GM15510 (cell line): Measurements from ENCODE around the gene KRTAP12-2.

Experiments used
- POLR2A ChIP-seq: IDR thresholded peaks from 3 replicates; pipeline ENCODE4 v1.6.1; 2011; ENCODE audit warnings: borderline replicate concordance; ENCODE audit not compliant: insufficient read length; ENCODE audit errors: extremely low read depth

KRTAP12-2 gene

DNA sequence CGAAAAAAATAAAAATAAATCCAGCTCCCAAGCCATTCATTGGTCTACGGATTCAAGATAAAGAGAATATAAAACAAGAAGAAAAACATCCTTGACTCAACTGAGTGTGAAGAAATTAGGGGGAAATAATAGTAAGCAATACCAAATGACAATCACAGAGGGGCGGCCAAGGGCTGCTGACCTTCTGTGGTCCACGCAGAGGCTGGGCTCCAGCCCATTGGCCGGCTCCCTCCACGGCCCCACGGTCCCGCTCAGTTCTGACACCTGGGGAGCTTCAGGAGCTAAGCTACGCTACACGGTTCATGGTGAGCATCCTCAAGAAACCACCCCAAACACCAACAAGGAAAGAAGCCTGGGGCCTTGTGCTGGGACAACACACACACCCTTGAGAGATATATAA, 29.8 kb upstream of the KRTAP12-2 start:
- no peak for TF ChIP-seq POLR2A

DNA sequence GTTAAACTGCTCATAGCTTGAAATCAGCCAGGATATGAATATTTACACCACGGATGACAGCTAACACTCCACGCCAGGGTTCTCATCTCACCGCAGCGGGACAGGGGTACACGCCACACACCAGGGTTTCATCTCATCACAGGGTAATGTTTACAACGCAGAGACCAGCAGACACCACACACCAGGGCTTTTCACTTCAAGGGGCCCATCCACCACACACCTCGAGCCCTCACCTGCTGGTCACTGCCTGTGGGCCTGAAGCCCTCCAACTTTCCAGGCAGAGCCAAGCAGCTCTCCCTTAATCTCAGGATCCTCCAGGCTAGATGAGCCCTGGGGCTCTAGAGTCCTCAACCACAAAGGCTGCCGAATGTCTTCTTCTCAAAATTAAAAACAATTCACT, 28.9 kb upstream of the KRTAP12-2 start:
- TF ChIP-seq POLR2A = no peak

DNA sequence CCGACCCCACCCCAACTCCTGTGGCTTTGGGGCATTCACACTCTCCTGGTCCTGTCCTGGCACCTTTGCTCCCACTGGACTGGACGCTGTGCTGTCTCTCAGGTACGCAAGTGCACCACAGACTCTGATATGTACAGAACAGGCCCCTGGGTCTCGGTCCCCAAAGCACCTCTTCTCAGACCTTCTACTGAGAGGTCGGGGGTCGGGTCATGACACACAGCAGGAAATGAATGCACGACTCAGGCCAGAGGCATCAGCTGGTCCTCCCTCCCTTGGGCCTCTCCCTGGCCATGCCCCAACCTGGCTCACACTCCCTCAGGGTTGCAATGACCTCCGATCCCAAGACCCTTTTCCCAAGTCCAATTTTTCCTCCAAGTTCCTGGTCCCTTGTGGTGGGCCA, 28.5 kb upstream of the KRTAP12-2 start:
- TF ChIP-seq POLR2A = no peak

DNA sequence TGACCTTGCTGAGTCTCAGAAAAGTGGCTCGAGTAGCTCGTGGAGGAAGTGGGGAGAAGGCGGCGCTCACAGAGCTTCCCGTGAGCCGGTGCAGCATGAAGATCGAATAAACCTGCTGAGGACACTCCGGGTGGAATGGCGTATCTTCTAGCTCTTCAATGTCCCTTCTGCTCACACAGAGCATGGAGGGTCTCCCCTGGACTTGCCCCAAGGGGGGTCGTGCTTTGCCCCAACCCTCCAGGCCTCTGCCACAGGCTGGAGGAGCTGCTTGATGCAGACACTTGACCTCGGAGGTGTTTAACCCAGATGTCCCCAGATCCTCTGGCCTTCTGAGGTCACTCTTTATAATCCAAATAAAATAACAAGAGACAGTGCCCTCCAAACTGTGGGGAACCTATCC, 28.0 kb upstream of the KRTAP12-2 start:
- TF ChIP-seq POLR2A = no peak

DNA sequence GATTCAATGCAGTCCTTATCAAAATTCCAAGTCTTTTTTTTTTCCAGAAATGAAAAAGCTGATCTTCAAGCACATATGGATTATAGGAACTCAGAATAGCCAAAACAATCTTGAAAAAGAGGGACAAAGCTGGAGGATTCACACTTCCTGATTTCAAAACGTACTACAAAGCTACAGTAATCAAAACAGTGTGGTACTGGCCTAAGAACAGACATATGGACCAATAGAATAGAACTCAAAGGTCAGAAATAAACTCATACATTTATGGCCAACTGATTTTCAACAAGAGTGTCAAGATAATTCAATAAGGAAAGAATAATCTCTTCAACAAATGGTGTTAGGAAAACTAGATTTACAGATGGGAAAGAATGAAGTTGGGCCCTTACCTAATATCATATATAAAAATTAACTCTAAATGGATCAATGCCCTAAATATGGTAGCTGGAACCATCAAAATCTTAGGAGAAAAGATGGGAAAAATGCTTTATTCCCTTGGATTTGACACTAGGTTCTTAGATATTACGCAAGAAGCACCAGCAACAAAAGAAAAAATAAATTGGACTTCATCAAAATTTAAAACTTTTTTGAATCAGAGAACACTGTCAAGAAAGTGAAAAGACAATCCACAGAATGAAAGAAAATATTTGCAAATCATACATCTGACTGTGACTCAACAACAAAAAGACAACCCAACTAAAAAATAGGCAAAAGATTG, 26.2 kb upstream of the KRTAP12-2 start:
- no peak for TF ChIP-seq POLR2A

DNA sequence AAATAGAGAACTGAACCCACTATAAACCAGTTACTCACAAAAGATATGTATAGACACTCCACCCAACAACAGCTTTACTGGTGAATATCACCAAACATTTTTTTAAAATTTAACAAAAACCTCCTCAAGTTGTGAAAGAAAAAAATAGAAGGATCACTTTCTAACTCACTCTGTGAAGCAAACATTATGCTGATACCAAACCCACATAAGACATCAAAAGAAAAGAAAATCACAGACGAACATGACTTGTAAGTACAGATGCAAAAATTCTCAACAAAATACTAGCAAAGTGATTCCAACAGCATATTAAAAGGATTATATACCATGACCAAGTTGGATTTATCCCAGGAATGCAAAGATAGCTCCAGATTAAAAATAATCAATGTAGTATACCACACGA, 25.0 kb upstream of the KRTAP12-2 start:
- TF ChIP-seq POLR2A = no peak

DNA sequence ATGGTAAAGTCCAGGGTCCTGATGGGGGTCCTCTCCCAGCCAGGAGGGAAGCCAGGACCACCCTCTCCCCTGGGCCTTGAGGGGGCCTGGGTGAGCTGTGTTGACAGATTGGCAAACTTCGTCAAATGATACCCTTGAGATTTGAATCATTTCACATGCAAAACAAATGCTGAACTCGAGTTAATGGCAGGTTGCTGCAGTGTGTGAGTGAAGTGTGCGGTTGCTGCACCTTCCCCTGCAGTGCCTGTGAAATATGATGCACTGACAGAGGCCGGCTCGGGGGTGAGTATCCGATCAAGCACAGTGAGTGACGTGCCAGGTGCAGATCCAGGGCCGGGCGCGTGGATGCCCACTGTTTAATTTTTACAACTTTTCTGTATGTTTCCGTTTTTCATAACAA, 20.9 kb upstream of the KRTAP12-2 start:
- TF ChIP-seq POLR2A = no peak

DNA sequence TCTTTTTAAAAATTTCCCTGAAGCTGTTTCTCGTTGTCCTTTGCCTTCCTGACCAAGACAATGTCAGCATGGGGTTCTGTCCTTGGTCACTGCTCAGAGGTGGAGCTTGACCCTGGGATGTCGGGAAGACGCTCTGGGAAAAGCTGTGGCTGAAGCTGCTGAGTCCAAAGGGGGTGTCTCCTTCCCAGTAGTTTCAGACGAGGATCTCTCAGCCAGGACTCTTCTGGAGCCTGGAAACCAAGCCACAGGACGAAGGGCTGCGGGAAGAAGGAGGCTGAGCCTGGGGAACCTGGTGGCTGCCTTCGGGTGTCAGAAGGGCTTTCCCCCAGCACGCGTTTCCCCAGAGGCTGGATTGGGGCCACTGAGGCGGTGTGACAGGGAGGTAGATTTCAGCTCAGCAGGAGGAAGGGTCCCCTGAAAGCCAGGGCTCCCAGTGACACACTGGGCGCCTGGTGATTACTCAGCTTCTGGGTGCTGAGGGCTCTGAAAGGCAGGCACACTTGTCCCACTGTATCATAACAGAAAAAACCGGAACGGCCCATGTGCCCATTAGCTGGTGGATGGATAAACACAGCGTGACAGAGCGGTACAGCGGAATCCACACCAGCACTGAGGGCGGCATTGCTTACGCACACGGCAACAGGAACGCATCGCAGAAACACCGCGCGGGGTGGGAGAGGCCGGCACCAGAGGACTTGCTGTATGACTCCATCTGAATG, 20.3 kb upstream of the KRTAP12-2 start:
- TF ChIP-seq POLR2A = no peak

DNA sequence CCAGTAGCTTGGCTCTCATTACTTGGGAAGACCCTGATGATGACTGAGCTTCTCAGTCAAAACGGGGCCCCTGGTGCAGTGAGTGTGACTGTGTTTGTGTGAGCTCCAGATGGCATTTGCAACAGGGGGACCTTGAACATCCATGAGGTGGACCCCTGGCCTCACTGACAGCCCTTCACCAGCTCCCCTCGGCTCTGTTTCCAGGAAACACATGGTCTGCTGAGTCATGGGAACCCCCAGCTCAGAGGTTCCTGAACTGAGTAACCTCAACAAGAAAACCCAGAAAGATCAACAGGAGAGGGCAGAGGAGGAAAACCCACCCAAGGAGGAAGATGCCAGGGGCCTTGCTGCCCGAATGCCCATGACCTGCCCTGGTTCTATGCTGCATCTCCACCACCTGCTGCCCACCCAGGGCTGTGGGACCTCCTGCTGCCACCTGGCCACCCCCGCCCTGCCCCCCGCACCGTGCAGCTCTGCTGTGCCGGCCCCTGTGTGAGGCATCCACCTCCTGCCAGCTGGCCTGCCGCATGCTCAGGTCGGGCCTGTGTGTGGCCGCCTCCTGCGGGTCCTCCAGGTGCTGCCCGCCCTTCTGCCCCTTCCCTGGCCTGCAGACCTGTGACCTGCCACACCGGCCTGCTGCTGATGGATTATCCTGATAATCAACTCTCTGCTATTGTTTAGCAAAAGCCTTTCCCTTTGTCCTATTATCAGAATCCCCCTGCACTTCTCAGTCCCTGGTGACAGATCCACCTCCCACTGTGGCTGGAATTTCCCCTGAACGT, 19.5 kb upstream of the KRTAP12-2 start:
- no peak for TF ChIP-seq POLR2A

DNA sequence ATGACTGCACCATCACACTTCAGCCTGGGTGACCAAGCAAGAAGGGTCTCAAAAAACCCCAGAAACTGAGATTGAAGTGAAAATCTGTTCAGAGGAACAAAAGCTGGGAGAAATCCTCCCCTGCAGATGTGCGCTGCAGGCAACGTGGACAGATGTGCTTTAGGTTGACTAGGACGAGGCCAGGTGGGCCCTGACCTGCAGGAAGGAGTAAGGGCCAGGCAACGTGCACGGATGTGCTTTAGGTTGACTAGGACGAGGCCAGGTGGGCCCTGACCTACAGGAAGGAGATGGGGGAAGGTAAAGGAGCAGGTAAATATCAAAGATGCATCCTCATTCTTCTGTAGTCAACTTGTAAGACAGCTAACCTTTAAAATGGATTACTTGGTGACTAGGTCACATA, 17.8 kb upstream of the KRTAP12-2 start:
- no peak for TF ChIP-seq POLR2A

DNA sequence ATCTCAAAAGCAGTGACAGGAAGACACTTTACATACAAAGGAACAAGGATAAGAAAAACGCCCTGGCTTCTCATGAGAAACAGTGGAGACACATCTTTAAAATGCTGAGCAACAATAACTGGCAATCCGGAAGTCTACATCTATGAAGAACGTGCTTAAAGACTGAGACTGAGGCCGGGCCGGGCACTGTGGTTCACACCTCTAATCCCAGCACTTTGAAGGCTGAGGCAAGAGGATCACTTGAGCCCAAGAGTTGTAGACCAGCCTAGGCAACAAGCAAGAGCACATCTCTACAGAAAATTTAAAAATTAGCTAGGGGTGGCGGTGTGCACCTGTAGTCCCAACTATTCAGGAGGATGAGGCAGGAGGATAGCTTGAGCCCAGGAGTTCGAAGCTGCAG, 17.4 kb upstream of the KRTAP12-2 start:
- TF ChIP-seq POLR2A = no peak

DNA sequence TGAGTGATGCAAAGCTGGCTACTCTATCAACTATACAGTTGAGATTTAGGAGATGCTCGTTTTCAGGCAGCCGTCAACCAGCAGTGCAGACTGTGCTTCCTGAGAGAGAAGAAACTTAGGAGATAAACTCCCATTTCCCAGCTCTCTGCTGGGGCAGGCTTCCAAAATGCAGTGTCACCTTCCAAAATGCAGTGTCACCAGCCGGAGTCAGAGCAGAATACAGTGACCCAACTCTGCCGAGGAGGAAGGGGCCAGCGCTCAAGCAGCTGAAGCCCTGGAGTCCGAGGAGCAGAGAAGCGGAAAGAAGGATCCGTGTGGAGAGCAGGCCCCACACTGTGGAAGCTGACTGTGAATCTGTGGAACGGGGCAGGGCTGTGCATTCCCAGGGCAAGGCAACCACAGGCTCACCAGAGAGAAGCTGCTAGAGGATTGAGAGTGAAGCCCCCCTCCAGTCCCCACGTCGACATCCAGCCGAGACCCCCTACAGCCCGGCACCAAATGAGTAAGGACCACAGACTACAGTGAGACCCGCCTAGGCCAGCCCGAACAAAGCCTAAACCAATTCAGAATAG, 15.9 kb upstream of the KRTAP12-2 start:
- TF ChIP-seq POLR2A = no peak

DNA sequence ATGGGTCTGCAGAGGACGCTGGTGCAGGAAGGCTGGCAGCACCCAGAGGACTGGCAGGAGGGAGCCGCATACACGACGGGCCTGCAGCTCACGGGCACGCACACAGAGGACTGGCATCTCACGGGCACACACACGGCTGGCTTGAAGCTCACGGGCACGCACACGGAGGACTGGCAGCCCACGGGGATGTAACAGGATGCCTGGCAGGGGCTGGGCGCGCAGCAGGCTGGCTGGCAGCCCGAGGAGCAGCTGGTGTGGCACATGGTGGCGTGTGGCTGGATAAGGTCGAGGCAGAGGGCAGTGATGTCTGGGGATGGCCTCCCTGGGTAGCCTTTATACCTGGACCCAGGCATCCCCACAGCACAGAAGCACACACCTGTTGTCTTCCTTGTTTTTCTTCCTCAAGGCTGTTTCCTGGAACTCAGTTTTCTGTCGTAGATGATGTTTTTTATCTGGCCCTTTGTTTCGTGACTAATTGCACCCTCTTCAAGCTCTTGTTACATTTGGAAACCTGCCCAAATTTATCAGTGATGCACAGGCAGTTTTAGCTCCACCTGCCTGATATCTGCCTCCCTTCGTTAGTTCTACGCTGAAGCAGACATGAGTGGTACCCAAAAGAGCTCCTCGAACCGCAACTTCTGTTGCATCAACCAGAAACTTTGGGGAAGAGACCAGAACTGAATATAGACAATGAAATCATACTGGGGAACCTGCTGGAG, 15.3 kb upstream of the KRTAP12-2 start, which contains the start of gene KRTAP12-1:
Gene KRTAP12-1 (minus strand): TSS at position 303 of the 719 bp plus-strand sequence. CDS start 40 bp downstream, at position 263.
- TF ChIP-seq POLR2A = no peak

DNA sequence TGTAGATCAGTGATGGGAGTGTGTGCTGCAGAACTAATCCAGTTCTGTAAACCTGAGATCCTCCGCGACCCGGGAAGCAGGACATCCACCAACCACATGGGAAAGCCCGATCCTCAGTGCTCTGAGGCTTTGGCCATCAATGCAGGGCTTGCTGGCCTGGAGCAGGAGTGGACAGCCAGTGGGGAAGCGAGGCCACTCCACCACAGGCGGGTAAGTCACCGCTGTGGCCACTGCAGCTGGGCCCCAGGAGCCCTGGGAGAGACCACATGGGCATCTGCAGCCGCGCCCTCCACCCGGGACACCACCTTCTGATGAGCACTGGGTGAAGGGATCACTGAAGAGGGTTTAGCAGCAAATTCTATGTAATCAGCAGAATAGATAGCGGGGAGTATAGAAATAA, 14.4 kb upstream of the KRTAP12-2 start:
- TF ChIP-seq POLR2A = no peak
